DMS79 (cell line): ENCODE measurements around the gene INSC.

Experiments used
- DNase-seq: peaks from one replicate; lab custom pipeline; 2025; lab: John Stamatoyannopoulos, UW

The INSC gene

GRCh38 chr11:15222777-15223176 is 108.1 kb downstream of the INSC start:
- DNase-seq = peak; percentile 95

- peak; percentile 21 for DNase-seq
These were observed 108.6 kb downstream of the INSC start for GRCh38 chr11:15223318-15223717.

- DNase-seq = no peak
These were observed 109.7 kb downstream of the INSC start for GRCh38 chr11:15224466-15224865.

GRCh38 chr11:15227011-15227410 is 112.3 kb downstream of the INSC start:
- DNase-seq = no peak

- no peak for DNase-seq
These were observed 113.7 kb downstream of the INSC start for GRCh38 chr11:15228331-15228849.

GRCh38 chr11:15229069-15229468 is 114.3 kb downstream of the INSC start:
- DNase-seq = no peak

- DNase-seq = no peak
These were observed 117.8 kb downstream of the INSC start for GRCh38 chr11:15232496-15232895.

- no peak for DNase-seq
These were observed 118.8 kb downstream of the INSC start for GRCh38 chr11:15233371-15234165.

GRCh38 chr11:15234796-15235195 is 120.1 kb downstream of the INSC start:
- DNase-seq = no peak

GRCh38 chr11:15236559-15236958 is 121.8 kb downstream of the INSC start:
- DNase-seq = no peak

- no peak for DNase-seq
These were observed 124.1 kb downstream of the INSC start for GRCh38 chr11:15238856-15239255.

GRCh38 chr11:15248749-15249148 is 134.0 kb downstream of the INSC start:
- no peak for DNase-seq

- peak; percentile 63 for DNase-seq
These were observed 143.9 kb downstream of the INSC start for GRCh38 chr11:15258433-15259165.

- no peak for DNase-seq
These were observed 152.3 kb downstream of the INSC start for GRCh38 chr11:15266999-15267398.

GRCh38 chr11:15268598-15268997 is 153.9 kb downstream of the INSC start:
- no peak for DNase-seq

- DNase-seq = no peak
These were observed 160.4 kb downstream of the INSC start for GRCh38 chr11:15275141-15275540.

- DNase-seq = peak; percentile 11
These were observed 161.9 kb downstream of the INSC start for GRCh38 chr11:15276621-15277020.

- no peak for DNase-seq
These were observed 163.4 kb downstream of the INSC start for GRCh38 chr11:15278128-15278527.

- DNase-seq = no peak
These were observed 165.7 kb downstream of the INSC start for GRCh38 chr11:15280393-15280792.

GRCh38 chr11:15282754-15283153 is 168.0 kb downstream of the INSC start:
- DNase-seq = no peak

GRCh38 chr11:15286465-15286864 is 171.7 kb downstream of the INSC start:
- DNase-seq = no peak

GRCh38 chr11:15288863-15289262 is 174.1 kb downstream of the INSC start:
- DNase-seq = peak; percentile 40

- DNase-seq = peak; percentile 6
These were observed 175.0 kb downstream of the INSC start for GRCh38 chr11:15289723-15290122.
